Stimulated activated CD4-positive, alpha-beta T cell treated with anti-CD3 and anti-CD28 coated beads, Interleukin-12 subunit alpha, Interleukin-12 subunit beta, amount 100 ng/mL, for 24 hours (primary cell): ENCODE measurements around the gene EHD1.
"Not testable (repeated sequence)": the region's sequence is repeated elsewhere in the genome, so short reads cannot be mapped to it uniquely, and the experiment has no call there.

Source experiments
- DNase-seq, 2 experiments: peaks; one replicate each; pipeline ENCODE4 v3.0.0-alpha.2; 2020; ENCODE audit warnings: low read depth in 2 of 2

The EHD1 gene

GRCh38 chr11:64826578-64827450 is 51.6 kb downstream of the EHD1 start:
- DNase-seq: no peak

DNA sequence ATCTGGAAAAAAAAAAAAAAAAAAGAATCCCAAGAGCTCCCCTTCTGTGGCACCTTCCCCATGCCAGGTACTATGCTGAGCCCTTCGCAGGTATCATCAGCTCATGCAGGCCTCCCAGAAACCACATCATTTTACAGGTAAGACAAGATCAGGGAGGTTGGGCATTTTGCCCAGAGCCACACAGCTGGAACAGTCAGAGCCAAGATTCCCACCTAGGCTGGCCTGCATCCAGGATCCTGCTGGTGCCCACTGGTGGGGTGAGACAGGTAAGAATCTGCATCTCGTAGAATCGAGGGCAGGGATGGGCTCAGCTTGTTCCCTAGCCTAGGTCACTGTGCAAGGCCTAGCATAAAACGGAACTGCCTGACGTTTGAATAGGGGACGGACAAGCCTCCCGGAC is 52.4 kb downstream of the EHD1 start:
- DNase-seq: no peak

DNA sequence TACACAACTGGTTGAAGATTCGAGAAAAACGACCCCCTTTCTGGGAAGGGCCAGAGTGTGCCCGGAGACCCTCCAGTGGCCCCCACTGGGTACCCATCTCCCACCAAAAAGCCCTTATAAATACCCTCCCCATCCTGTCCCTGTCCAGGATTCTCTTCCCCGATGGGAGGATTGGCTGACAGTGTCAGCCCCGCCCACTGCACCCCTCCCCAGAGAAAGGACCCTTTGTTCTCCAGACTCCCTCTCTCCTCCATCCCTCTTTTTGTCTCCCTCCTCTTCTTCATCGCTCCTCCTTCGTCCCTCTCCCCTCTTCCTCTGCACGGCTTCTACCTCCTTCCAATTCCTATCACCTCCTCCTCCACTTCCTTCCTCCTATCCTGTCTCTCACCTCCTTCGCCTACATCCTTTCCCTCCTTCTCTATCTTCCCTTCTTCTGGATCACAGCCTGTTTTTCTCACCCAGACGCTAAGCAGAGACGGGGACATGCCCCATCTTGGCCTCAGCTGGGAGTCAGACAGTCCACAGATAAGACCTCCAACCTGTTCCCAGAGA is 54.8 kb downstream of the EHD1 start:
- no peak for DNase-seq

- no peak for DNase-seq
Measured at GRCh38 chr11:64817476-64817875, 60.9 kb downstream of the EHD1 start.

DNA sequence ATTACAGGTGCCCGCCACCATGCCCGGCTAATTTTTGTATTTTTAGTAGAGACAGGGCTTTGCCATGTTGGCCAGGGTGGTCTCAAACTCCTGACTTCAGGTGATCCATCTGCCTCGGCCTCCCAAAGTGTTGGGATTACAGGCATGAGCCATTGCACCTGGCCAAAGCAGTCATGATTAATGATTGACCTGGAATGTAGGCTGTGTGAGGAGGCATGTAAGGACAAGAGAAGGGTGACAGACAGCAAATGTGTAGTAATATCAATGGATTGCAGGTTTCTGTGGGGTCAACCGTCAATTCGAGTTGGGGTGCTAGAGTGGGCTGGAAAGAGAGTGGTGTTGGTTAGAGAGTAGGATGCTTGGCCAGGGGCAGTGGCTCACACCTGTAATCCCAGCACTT is 63.0 kb downstream of the EHD1 start:
- not testable (repeated sequence) for DNase-seq

- no peak for DNase-seq
Measured at GRCh38 chr11:64814712-64815187, 63.7 kb downstream of the EHD1 start.

DNA sequence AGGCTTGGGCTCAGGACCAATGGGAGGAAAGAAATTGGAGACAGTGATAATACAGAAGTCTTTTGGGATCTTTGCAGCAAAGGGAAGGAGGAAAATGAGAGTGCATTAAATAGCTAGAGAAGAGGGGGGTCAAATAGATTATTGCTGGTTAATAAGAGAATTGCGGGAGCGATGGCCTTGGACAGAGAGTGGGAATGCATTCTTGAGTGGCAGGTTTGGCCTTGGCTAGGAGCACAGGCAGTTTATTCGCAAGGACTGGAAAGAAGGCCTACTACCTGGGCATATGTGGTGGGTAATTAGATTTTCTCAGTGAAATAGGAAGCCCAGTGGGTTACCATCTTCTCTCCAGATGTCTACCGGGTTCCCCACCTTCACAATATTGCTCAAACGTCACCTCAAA is 64.6 kb downstream of the EHD1 start:
- no peak for DNase-seq

GRCh38 chr11:64810891-64811272 is 67.5 kb downstream of the EHD1 start:
- DNase-seq: peak in 1 of 2 experiments; percentile 17

DNA sequence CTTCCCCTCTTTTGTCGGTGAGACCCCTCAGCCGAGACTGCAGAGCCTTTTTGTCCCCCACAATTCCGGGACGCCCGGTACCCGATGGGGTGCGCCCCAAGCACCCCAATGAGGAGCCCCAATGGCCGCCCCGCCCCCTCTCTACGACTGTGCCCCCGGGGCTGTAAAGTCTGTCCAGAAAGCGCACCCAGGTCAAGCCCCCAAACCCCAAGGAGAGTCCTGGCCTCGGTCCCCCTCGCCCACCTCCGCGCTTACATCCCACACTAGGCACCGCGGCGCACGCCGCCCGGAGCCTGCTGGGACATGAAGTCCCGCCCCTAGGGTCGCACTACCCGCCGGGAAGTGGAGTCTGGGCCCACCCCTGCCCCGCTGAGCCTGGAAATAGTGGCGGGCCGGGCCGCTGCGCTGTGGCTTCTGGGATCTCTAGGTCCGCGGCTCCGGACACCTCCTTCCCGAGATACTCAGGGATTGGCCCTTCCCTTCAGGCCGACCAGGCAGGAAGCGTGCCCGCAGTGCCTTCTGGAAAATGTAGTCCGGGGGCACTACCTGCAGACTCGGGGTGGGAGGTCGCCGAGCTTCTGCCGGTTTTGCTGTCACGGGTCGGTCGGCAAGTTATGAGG is 68.0 kb downstream of the EHD1 start, which contains the start of gene MEN1:
MEN1 (minus strand) TSS at position 281 of the 620 bp plus-strand sequence. CDS start 442 bp downstream, outside the sequence.
- DNase-seq: peak; percentile 70 to 82

- DNase-seq: peak in 1 of 2 experiments; percentile 14
Measured at GRCh38 chr11:64809781-64810241, 68.6 kb downstream of the EHD1 start.

- DNase-seq: no peak
Measured at GRCh38 chr11:64805481-64805880, 72.9 kb downstream of the EHD1 start.

GRCh38 chr11:64804346-64805210 is 73.8 kb downstream of the EHD1 start:
- no peak for DNase-seq

DNA sequence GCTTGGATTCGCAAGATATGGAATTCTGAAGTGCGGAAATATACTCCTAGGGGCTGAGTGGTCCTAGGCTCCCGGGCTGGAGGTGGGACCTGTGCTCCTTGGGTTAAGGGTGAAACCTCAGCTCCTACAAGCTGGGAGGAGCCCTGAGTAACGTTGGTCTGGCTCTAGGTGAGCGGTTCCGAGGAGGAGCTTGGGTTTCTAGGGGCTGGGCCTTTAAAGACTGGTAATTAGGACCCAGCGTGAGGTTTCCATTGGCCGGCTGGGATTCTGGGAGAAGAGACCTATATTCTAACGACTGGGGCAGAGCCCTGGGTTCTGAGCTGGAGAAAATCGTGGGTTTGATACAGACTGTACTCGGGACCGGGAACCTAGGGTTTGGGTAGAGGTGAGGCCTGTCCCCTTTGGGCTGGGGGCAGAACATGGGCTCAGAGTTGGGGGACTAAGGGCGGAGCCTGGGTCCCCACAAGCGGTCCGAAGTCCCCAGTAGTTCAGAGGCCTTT is 74.5 kb downstream of the EHD1 start:
- no peak for DNase-seq

- DNase-seq: peak; percentile 66 to 77
Measured at GRCh38 chr11:64803158-64803845, 75.1 kb downstream of the EHD1 start, which contains the start of gene MAP4K2. MAP4K2 (minus strand) TSS chr11:64803214; CDS start chr11:64803149, 65 bp downstream.

DNA sequence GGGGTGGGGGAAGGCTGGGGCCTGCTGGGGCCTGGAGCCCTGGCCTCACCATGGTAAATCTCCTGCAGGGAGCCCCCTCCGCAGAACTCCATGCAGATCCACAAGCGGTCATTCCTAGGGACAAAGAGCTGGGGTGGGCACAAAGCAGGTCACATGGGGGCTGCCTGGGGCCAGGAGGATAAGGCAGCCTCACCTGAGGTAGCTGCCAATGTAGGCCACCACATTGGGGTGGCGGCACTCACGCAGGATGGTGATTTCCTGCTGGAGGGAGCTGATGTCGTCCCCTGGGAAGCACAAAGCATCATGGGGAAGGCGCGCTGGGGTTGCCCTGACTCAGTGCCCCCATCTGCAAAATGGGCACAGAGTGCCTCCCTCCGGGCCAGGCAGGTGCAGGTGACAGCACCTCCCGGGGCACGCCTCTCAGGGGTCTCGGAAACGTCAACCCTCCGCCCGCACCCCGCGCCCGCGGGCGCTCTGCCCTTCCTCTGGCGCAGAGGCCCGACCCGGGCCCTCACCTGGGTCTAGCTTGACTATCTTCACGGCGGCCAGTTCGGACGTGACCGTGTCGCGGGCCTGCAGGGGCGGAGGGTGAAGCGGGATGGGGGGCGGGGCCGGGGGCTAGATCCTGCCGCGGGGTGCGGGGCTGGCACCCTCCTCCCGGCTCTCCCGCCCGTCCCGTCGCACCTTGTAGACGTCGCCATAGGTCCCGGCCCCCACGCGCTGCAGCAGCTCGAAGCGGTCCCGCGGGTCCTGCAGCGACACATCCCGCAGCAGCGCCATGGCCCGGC is 75.9 kb downstream of the EHD1 start:
- peak in 1 of 2 experiments; percentile 41 for DNase-seq
